BJ (cell line): ENCODE measurements around the gene DHRS3. TPM values are rescaled to one million over a fixed set of nuclear protein-coding genes. Genes with fewer than 3 reads are reported as not detected.

Source experiments
- CTCF ChIA-PET: fragments of 350-600 bp; formaldehyde crosslinking; extraction: SDS; loops from one replicate; lab custom pipeline; 2021; ENCODE audit warnings: antibody characterized with exemption, inconsistent platforms; lab: Yijun Ruan, JAX
- POLR2A ChIA-PET: fragments of 300-600 bp; sonication (Branson Sonifier 250); formaldehyde crosslinking; extraction: SDS; loops from one replicate; lab custom pipeline; 2021; ENCODE audit warnings: antibody characterized with exemption; lab: Charles Lee
- DNase-seq: peaks from one replicate; pipeline ENCODE4 v3.0.0-alpha.2; 2011; ENCODE audit warnings: low read depth
- H3K27me3 ChIP-seq: 2 replicates; pipeline ENCODE4 v1.6.0; 2011; ENCODE audit warnings: low read length; ENCODE audit not compliant: control insufficient read depth, insufficient read depth
- H3K36me3 ChIP-seq: 2 replicates; pipeline ENCODE4 v1.5.1; 2011; ENCODE audit warnings: low read length; ENCODE audit not compliant: control insufficient read depth, insufficient read depth
- H3K4me3 ChIP-seq: 2 replicates; pipeline ENCODE4 v1.5.1; 2011; ENCODE audit warnings: low read depth, mild to moderate bottlenecking, control low read depth, low read length
- CTCF ChIP-seq: IDR thresholded peaks from 2 replicates; pipeline ENCODE4 v1.5.1; 2011; ENCODE audit warnings: low read depth, mild to moderate bottlenecking, control low read depth, inconsistent platforms, low read length, moderate library complexity; ENCODE audit not compliant: insufficient read depth
- polyA plus RNA-seq: library from polyadenylated mRNA; depleted of rRNA; stranded (reverse); fragments of >200 nt; gene quantifications from 2 replicates; pipeline ENCODE4 v1.2.3, GENCODE V29; 2011

The DHRS3 gene
- polyA plus RNA-seq, 1 experiment = 224 TPM

GRCh38 chr1:12542138-12542465, 75.9 kb downstream of the DHRS3 start:
- no peak for TF ChIP-seq CTCF
- no peaks in the 10 kb centered on the region for H3K36me3 ChIP-seq
- peaks cover 1% of the 10 kb centered on the region for H3K27me3 ChIP-seq
- ChIA-PET POLR2A (no interaction called here), CTCF (interaction anchor here (1.2 to 2.8 kb wide), 2 partner anchors 11 to 77 kb away, joined by 3 to 11 read pairs; no protein-coding TSS in a partner anchor)
- DNase-seq = no peak
- H3K4me3 ChIP-seq = no peak overlapping the region

- CTCF ChIA-PET = interaction anchor here (1.0 to 2.8 kb wide), 3 partner anchors 10 to 207 kb away, joined by 3 to 11 read pairs (median 3); no protein-coding TSS in a partner anchor
- DNase-seq = no peak
- Histone ChIP-seq H3K36me3 (no peaks in the 10 kb centered on the region), H3K27me3 (peaks cover 1% of the 10 kb centered on the region), H3K4me3 (no peak overlapping the region)
- POLR2A ChIA-PET = interaction anchor here (0.6 kb wide), 1 partner anchor 227 kb away, joined by 3 read pairs; no protein-coding TSS in a partner anchor
- TF ChIP-seq CTCF = no peak
Observed at GRCh38 chr1:12541274-12542137, 76.5 kb downstream of the DHRS3 start.

GRCh38 chr1:12540580-12541273, 77.3 kb downstream of the DHRS3 start:
- no peak for DNase-seq
- Histone ChIP-seq H3K27me3 (peaks cover 1% of the 10 kb centered on the region), H3K36me3 (no peaks in the 10 kb centered on the region), H3K4me3 (no peak overlapping the region)
- no peak for TF ChIP-seq CTCF
- ChIA-PET POLR2A (interaction anchor here (0.6 to 1.1 kb wide), 2 partner anchors 9 to 71 kb away, joined by 3 read pairs; no protein-coding TSS in a partner anchor), CTCF (interaction anchor here (1.0 to 2.8 kb wide), 3 partner anchors 9 to 206 kb away, joined by 3 to 11 read pairs (median 3); no protein-coding TSS in a partner anchor)

- Histone ChIP-seq H3K4me3 (no peak overlapping the region), H3K36me3 (no peaks in the 10 kb centered on the region), H3K27me3 (peaks cover under 1% of the 10 kb centered on the region)
- DNase-seq = peak; percentile 98
- CTCF ChIA-PET = interaction anchor here (0.7 to 2.8 kb wide), 3 partner anchors 55 to 205 kb away, joined by 3 to 11 read pairs (median 3); no protein-coding TSS in a partner anchor
- POLR2A ChIA-PET = interaction anchor here (0.6 to 1.1 kb wide), 2 partner anchors 10 to 71 kb away, joined by 3 read pairs; no protein-coding TSS in a partner anchor
- TF ChIP-seq CTCF = peak; percentile 24
Observed at GRCh38 chr1:12539705-12540579, 78.1 kb downstream of the DHRS3 start.
